Trophoblast cell (in vitro differentiated cells and primary cell): Measurements from ENCODE around the gene TSPYL6. TPM values are rescaled to one million over a fixed set of nuclear protein-coding genes. Genes with fewer than 3 reads are reported as not detected.

Experiments used
- DNase-seq, 2 donors: peaks; one replicate each; pipeline ENCODE4 v3.0.0-alpha.2; 2016
- H2AFZ ChIP-seq: 2 replicates; pipeline ENCODE4 v1.6.1; 2013; ENCODE audit warnings: low read length, moderate library complexity, mild to moderate bottlenecking; ENCODE audit not compliant: insufficient read depth, poor library complexity
- H2AK5ac ChIP-seq: 2 replicates; pipeline ENCODE4 v1.6.1; 2013; ENCODE audit warnings: mild to moderate bottlenecking, low read length
- H2BK120ac ChIP-seq: 2 replicates; pipeline ENCODE4 v1.6.1; 2013; ENCODE audit warnings: low read length, mild to moderate bottlenecking, moderate library complexity; ENCODE audit not compliant: insufficient read depth, poor library complexity
- H2BK12ac ChIP-seq: 2 replicates; pipeline ENCODE4 v1.6.1; 2013; ENCODE audit warnings: mild to moderate bottlenecking, low read length, moderate library complexity
- H2BK5ac ChIP-seq: 2 replicates; pipeline ENCODE4 v1.6.1; 2013; ENCODE audit warnings: low read length, low read depth, moderate library complexity, mild to moderate bottlenecking; ENCODE audit not compliant: poor library complexity
- H3K14ac ChIP-seq: 2 replicates; pipeline ENCODE4 v1.6.1; 2013; ENCODE audit warnings: mild to moderate bottlenecking, low read length
- H3K18ac ChIP-seq: 2 replicates; pipeline ENCODE4 v1.6.1; 2013; ENCODE audit warnings: mild to moderate bottlenecking, low read length
- H3K23ac ChIP-seq: 2 replicates; pipeline ENCODE4 v1.6.1; 2013; ENCODE audit warnings: low read length
- H3K27ac ChIP-seq: 2 replicates; pipeline ENCODE4 v1.5.1; 2013; ENCODE audit warnings: low read depth, mild to moderate bottlenecking, inconsistent platforms, low read length, moderate library complexity
- H3K27me3 ChIP-seq: 2 replicates; pipeline ENCODE4 v1.6.1; 2013; ENCODE audit warnings: inconsistent platforms, mild to moderate bottlenecking, low read length, moderate library complexity; ENCODE audit not compliant: insufficient read depth
- H3K36me3 ChIP-seq, 2 experiments: 1 replicate in 1 of 2; 2 replicates in 1 of 2; pipeline ENCODE4 v1.6.1; 2013; ENCODE audit warnings: low read length in 2 of 2, mild to moderate bottlenecking in 2 of 2, moderate library complexity in 1 of 2; ENCODE audit not compliant: insufficient read depth in 2 of 2, control insufficient read depth in 1 of 2
- H3K4ac ChIP-seq: 2 replicates; pipeline ENCODE4 v1.6.1; 2013; ENCODE audit warnings: low read depth, mild to moderate bottlenecking, low read length, moderate library complexity
- H3K4me1 ChIP-seq, 2 experiments: 1 replicate in 1 of 2; 2 replicates in 1 of 2; pipeline ENCODE4 v1.6.1; 2013; ENCODE audit warnings: low read length in 2 of 2, mild to moderate bottlenecking in 2 of 2, moderate library complexity in 1 of 2; ENCODE audit not compliant: insufficient read depth in 2 of 2, control insufficient read depth in 1 of 2
- H3K4me2 ChIP-seq: 2 replicates; pipeline ENCODE4 v1.6.1; 2013; ENCODE audit warnings: inconsistent platforms, mild to moderate bottlenecking, low read length, moderate library complexity
- H3K4me3 ChIP-seq: 2 replicates; pipeline ENCODE4 v1.5.1; 2013; ENCODE audit warnings: mild to moderate bottlenecking, low read depth, low read length, inconsistent platforms
- H3K79me1 ChIP-seq: one replicate; pipeline ENCODE4 v1.6.1; 2013; ENCODE audit warnings: low read length
- H3K79me2 ChIP-seq: 2 replicates; pipeline ENCODE4 v1.6.1; 2013; ENCODE audit warnings: low read length, mild to moderate bottlenecking; ENCODE audit not compliant: control insufficient read depth, insufficient read depth, poor library complexity
- H3K9ac ChIP-seq: 2 replicates; pipeline ENCODE4 v1.6.1; 2013; ENCODE audit warnings: mild to moderate bottlenecking, low read length
- H3K9me3 ChIP-seq: 2 replicates; pipeline ENCODE4 v1.6.1; 2013; ENCODE audit warnings: low read depth, mild to moderate bottlenecking, control low read depth, inconsistent platforms, low read length; ENCODE audit not compliant: insufficient read depth
- H4K12ac ChIP-seq: 2 replicates; pipeline ENCODE4 v1.6.1; 2013; ENCODE audit warnings: low read depth, mild to moderate bottlenecking, low read length, moderate library complexity
- H4K8ac ChIP-seq: 2 replicates; pipeline ENCODE4 v1.6.1; 2013; ENCODE audit warnings: low read depth, mild to moderate bottlenecking, low read length, moderate library complexity
- H4K91ac ChIP-seq: one replicate; pipeline ENCODE4 v1.6.1; 2013; ENCODE audit warnings: low read depth, mild to moderate bottlenecking, low read length, moderate library complexity
- WGBS: extraction: QIAGEN DNeasy Blood & Tissue Kit; methylation state at CpG from one replicate; pipeline ENCODE4 v1.1.7; 2013; ENCODE audit warnings: missing lambda C conversion rate; ENCODE audit not compliant: insufficient read length, insufficient coverage; ENCODE audit errors: extremely low coverage; 5-methylcytosine and 5-hydroxymethylcytosine counted together
- polyA plus RNA-seq: library from polyadenylated mRNA; stranded (reverse); fragments of 200-250 nt; gene quantifications from 2 replicates; pipeline ENCODE4 v1.2.3, GENCODE V29; 2013

The TSPYL6 gene
- 0.01 TPM in 1 of 2 replicates, not detected in the other for polyA plus RNA-seq

GRCh38 chr2:54256091-54256694 lies at the start of gene TSPYL6:
Gene TSPYL6 (minus strand): TSS chr2:54256229. CDS start chr2:54256151, 78 bp downstream.
- no peak within 1 kb of the TSS for H2BK120ac ChIP-seq

DNA sequence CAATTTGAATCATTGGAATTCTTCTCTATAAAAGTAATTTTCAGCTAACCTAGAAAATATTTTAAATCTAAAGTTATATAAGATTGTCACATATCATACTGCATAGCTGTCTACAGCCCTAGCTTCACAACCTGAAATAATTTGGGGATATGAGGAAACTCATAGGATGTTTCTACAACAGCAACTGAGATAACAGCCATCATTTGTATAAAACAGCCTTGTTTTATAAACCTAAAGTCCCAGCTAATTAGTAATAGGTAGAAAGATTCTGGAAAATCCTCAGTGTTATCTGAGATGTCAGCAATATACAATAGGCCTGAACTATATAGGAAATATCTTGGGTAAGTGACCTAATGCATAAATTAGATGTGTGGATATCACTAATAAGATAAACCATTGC lies 47.6 kb upstream of the TSPYL6 start:
- Histone ChIP-seq H3K27ac (no peak overlapping the region), H3K4ac (no peak overlapping the region), H3K14ac (no peak overlapping the region), H3K18ac (no peak overlapping the region), H4K12ac (no peak overlapping the region), H2BK5ac (no peak overlapping the region), H3K79me1 (no peaks in the 10 kb centered on the region), H2BK12ac (no peak overlapping the region), H3K4me2 (no peak overlapping the region), H3K4me1 (peaks cover 0 to 4% of the 10 kb centered on the region in 2 experiments), H2AFZ (no peak overlapping the region), H3K23ac (no peak overlapping the region), H2BK120ac (no peak overlapping the region), H4K91ac (no peak overlapping the region), H3K4me3 (no peak overlapping the region), H3K27me3 (no peaks in the 10 kb centered on the region), H3K9ac (no peak overlapping the region), H4K8ac (no peak overlapping the region), H3K9me3 (peaks cover 2% of the 10 kb centered on the region), H2AK5ac (no peak overlapping the region), H3K36me3 (no peaks in the 10 kb centered on the region), H3K79me2 (no peaks in the 10 kb centered on the region)
- DNase-seq: no peak

More at GRCh38 chr2:54256091-54256694, at the start of gene TSPYL6:
- no peak within 1 kb of the TSS for H3K23ac ChIP-seq
- H3K4me3 ChIP-seq: no peak within 1 kb of the TSS
- no peak within 1 kb of the TSS for H2AFZ ChIP-seq
- H4K91ac ChIP-seq: no peak within 1 kb of the TSS
- peaks cover 2% of the 10 kb centered on the region for H3K9me3 ChIP-seq
- no peak within 1 kb of the TSS for H3K4me2 ChIP-seq
- H3K79me2 ChIP-seq: no peaks in the 10 kb centered on the region
- H4K8ac ChIP-seq: no peak within 1 kb of the TSS
- H2AK5ac ChIP-seq: no peak within 1 kb of the TSS
- H3K4ac ChIP-seq: no peak within 1 kb of the TSS
- no CpG with 5 or more reads among the region's 25 CpGs for WGBS
- H2BK5ac ChIP-seq: no peak within 1 kb of the TSS
- no peaks in the 10 kb centered on the region for H3K4me1 ChIP-seq
- H3K18ac ChIP-seq: no peak within 1 kb of the TSS
- no peak within 1 kb of the TSS for H3K9ac ChIP-seq
- H4K12ac ChIP-seq: no peak within 1 kb of the TSS
- no peak within 1 kb of the TSS for H3K14ac ChIP-seq
- no peak within 1 kb of the TSS for H3K27ac ChIP-seq
- no peak for DNase-seq
- H3K36me3 ChIP-seq: no peaks in the 10 kb centered on the region
- no peaks in the 10 kb centered on the region for H3K27me3 ChIP-seq
- H3K79me1 ChIP-seq: no peaks in the 10 kb centered on the region
- no peak within 1 kb of the TSS for H2BK12ac ChIP-seq

- Histone ChIP-seq H3K27ac (no peak overlapping the region), H2BK12ac (no peak overlapping the region), H2AK5ac (no peak overlapping the region), H3K9me3 (peaks cover 2% of the 10 kb centered on the region), H2AFZ (no peak overlapping the region), H4K8ac (no peak overlapping the region), H3K4me1 (peaks cover 0 to 4% of the 10 kb centered on the region in 2 experiments), H3K79me2 (no peaks in the 10 kb centered on the region), H3K36me3 (no peaks in the 10 kb centered on the region), H3K4me3 (no peak overlapping the region), H2BK5ac (no peak overlapping the region), H3K23ac (no peak overlapping the region), H3K9ac (no peak overlapping the region), H3K4ac (no peak overlapping the region), H3K18ac (no peak overlapping the region), H3K4me2 (no peak overlapping the region), H4K12ac (no peak overlapping the region), H2BK120ac (no peak overlapping the region), H4K91ac (no peak overlapping the region), H3K14ac (no peak overlapping the region), H3K79me1 (no peaks in the 10 kb centered on the region), H3K27me3 (no peaks in the 10 kb centered on the region)
- no peak for DNase-seq
- no CpG with 5 or more reads among the region's 5 CpGs for WGBS
Observed at GRCh38 chr2:54298514-54298913, 42.5 kb upstream of the TSPYL6 start.

DNA sequence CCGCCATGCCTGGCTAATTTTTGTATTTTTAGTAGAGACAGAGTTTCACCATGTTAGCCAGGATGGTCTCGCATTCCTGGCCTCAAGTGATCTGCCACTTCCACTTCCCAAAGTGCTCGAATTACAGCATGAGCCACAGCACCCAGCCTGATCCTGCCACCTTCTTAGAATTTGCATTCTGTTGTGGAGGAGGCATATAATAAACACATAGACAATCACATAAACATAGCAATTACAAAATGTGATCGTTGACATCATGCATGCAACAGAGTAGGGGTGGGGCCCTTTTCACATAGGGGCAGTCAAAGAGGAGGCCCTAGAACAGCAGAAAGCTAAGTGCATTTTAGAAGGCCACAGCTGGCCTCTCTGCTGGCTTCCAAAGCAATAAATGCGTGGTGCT lies 39.9 kb upstream of the TSPYL6 start:
- Histone ChIP-seq H3K23ac (no peak overlapping the region), H3K9ac (no peak overlapping the region), H3K4me1 (peaks cover 0 to 4% of the 10 kb centered on the region in 2 experiments), H3K4ac (no peak overlapping the region), H3K18ac (no peak overlapping the region), H2AK5ac (no peak overlapping the region), H3K79me1 (no peaks in the 10 kb centered on the region), H2BK5ac (no peak overlapping the region), H3K9me3 (no peaks in the 10 kb centered on the region), H3K27me3 (no peaks in the 10 kb centered on the region), H3K36me3 (no peaks in the 10 kb centered on the region), H3K4me3 (no peak overlapping the region), H2BK120ac (no peak overlapping the region), H2AFZ (no peak overlapping the region), H3K14ac (no peak overlapping the region), H4K91ac (no peak overlapping the region), H3K27ac (no peak overlapping the region), H2BK12ac (no peak overlapping the region), H4K12ac (no peak overlapping the region), H4K8ac (no peak overlapping the region), H3K79me2 (no peaks in the 10 kb centered on the region), H3K4me2 (no peak overlapping the region)
- no peak for DNase-seq
- no CpG with 5 or more reads among the region's 5 CpGs for WGBS
